ENCODE results near the gene C2orf72.
"Not testable (repeated sequence)": the region's sequence is repeated elsewhere in the genome, so short reads cannot be mapped to it uniquely, and the experiment has no call there.

C2orf72 gene

DNA sequence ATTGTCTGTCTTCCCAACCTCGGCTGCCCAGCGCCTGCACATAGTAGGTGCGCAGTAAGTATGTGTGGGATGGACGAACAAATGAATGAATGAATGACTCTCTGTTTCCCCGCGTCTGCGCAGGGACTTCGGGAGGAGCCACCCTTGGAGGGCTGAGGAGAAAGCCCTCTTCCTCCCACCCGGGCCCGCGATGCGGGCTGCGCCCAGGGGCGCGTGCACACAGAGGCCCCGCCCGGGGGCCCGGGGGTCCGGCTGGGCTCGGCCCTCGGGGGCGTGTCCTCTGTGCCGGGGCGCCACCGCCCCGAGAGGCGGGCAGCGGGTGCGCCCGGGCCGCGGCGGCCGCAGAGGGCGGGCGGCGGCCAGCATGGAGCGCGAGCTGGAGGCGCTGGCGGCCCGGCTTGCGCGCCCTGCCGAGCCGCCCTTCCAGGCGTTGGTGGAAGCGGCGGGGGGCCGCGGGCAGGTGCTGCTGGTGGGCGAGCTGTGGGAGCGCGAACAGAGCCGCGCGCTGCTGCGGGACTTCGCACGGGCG lies at the start of gene C2orf72:
TSS of gene C2orf72 (plus strand) at position 322 of the 529 bp plus-strand sequence. CDS start at position 365, 43 bp downstream.
- no peak for DNase-seq

GRCh38 chr2:230989731-230990130 lies 47.6 kb upstream of the C2orf72 start:
- DNase-seq, result no peak

DNA sequence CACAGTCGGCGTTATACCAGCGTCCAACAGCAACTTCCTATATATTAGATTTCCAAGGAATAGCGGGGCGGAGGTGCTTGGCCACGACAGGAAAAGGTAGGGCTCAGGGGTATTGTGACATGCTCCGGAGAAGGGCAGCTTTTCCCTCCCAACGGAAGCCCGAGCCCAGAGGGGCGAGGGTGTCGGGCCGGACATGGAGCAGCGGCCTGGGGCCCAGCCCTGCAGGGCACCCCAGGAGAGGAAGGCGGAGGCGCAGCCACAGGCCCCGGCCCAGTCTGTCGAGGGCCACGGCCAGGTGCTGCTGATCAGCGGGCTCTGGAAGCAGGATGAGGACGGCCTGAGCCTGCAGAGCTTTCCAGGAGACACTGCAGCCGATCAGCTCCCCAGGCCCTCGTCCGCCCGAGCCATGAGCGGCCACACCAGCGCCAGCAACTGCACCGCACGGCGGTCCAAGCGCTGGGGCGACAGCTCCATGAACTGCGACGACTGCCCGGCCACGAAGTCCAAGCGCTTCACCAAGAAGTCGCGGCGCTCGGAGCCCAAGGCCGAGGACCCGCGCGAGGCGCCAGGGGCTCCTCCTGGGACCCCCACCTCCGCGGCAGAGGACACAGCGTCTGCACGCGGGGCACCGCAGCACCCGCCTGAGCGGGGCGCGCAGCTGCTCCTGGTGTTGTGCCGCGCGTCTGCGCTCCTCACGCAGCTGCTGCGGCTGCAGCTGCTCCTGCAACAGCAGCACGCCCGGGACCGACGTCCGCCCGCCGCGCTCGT lies 47.0 kb upstream of the C2orf72 start:
- DNase-seq, result no peak

DNA sequence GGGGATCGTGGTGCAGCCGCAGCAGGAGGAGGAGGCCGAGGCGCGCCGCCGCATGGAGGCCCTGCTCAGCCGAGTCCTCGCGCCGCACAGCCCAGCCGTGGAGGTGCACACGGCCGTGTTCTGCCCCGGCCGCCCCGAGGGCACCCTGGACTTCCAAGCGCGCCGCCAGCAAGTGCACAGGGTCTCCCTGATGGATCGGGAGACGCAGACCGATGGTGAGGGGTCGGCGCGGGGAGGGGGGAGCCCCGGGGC lies 46.5 kb upstream of the C2orf72 start:
- no peak for DNase-seq

- DNase-seq, result no peak
Observed at GRCh38 chr2:230991598-230991997, 45.7 kb upstream of the C2orf72 start.

DNA sequence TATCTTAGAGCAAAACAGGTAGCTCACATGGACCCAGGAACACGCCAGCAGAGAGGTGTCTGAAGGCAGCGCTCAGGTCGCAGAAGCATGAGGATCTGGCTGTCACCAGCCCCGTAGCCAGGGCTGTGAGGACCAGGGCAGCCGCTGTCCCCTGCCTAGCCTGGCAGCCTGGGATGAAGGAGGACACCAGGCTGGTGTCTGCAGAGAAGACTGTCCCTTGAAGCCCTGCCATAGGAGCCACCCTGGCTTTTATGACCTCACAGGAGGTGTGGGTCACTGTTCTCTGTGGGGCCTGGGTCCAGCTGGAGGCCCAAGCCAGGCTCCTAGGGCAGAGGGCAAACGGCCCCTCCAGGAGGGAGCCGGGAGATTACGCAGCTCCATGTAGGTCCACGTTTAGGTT lies 41.5 kb upstream of the C2orf72 start, which contains the start of gene SPATA3:
TSS of gene SPATA3 (plus strand) at position 301 of the 400 bp plus-strand sequence. CDS start 113 bp downstream, outside the sequence.
- DNase-seq, result no peak

- DNase-seq, result no peak
Observed at GRCh38 chr2:230996661-230997060, 40.7 kb upstream of the C2orf72 start.

- no peak for DNase-seq
Observed at GRCh38 chr2:230998882-230999281, 38.4 kb upstream of the C2orf72 start.

DNA sequence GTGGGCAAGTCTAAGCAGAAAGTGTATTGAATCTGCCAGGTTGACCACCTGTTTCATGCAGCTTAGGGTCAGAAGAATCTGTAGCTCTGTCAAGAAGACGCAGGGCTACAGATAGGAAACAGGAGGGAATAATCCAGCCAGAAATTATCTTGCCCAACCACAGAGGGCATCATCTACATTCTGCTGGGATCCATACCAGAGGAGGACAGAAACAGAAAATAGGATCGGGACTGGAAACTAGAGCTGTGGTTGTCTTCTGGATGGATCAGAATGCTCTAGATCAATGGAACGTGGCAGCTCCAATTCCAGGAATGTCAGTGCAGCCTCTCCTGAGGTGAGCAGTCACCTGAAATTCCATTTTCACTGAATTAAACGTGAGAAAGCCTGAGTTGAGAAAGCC lies 37.8 kb upstream of the C2orf72 start:
- no peak for DNase-seq

GRCh38 chr2:231000211-231000904 lies 37.0 kb upstream of the C2orf72 start:
- no peak for DNase-seq

DNA sequence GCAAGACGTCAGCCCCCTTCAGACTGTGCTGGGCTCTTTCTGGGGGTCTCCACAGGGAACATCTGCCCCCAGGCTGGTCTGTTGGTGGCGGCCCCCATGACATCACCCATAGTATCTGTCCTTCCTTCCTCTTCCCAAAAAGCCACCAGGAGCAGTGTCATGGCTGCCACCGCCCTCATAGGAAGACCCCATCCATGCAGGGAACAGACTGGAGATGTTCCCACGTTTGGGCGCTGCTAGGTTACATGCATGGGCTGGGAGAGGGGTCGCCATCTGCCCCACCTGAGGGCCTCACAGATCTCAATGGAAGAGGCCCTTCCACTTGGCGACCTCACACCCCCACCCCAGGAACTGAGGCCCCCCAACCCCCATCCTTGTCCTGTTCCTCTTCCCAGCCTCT lies 36.3 kb upstream of the C2orf72 start:
- DNase-seq, result no peak

GRCh38 chr2:231001921-231002320 lies 35.4 kb upstream of the C2orf72 start:
- DNase-seq, result no peak

DNA sequence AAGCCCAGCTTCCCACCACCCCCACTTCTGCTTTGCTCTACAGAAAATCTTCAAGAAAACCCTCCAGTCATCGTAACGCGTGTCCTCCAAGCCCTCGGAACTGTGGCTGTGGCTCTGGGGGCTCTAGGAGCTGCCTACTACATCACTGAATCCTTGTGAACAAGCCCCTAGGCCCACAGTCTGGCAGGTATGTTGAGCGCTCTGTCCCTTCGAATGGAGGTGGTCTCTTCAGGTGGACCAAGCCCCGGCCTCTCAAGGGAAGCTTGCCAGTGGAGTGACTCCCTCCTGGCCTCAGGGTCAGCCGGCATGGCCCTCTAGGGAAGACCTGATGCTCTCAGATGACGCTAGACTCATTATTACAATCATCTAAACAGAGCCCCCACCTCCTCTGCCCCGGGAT lies 34.7 kb upstream of the C2orf72 start:
- no peak for DNase-seq

GRCh38 chr2:231003186-231003585 lies 34.1 kb upstream of the C2orf72 start:
- DNase-seq, result no peak

GRCh38 chr2:231004930-231005329 lies 32.4 kb upstream of the C2orf72 start:
- not testable (repeated sequence) for DNase-seq

- no peak for DNase-seq
Observed at GRCh38 chr2:231007286-231008098, 29.8 kb upstream of the C2orf72 start.

DNA sequence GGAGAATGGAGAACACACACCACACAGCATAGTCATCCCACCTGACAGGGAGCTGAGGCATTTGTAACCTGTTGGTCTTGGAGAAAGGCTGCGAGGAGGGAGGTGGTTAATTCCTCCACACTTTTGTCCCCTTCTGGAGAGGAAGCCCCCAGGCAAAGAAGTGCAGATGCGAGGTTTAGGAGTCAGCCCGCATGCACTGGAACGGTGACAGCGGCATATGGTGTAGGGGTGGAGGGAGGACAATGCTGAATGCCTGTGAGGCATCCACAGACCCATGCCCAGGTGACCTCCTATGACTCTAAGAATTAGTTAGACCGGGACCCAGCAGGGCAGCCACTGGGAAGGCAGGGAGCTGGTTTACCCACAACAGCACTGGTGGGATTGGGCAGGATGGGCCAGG lies 29.2 kb upstream of the C2orf72 start:
- DNase-seq, result no peak

DNA sequence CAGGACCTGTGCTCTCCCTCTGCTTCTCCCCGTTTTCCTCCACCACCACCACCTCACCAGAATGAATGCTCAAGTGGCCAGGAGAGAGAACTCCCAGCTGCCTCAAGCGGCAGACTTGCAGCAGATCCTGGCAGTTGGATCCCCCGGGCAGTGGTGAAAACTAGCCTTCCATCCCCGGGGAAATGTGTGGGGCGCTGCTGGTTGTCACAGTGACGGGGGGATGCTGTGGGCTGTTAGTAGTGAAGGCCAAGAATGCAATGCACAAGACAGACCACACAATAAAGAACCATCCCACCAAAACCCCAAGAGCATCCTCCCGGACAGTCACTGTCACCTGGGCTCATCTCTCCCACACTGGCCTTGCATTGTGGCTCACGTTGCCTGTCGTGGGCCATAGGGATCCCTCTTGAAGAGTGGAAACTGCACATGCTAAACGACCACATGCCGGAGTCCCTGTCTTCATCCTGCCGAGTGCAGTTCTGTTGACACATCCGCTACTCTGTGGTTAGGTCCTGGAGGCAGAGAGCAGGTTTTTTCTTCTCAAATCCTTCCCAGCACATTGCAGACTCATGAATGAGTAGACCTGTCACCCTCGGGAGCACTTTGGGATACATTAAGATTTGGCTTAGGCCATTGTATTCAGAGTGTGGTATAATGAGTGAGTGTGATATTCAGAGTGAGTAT lies 27.9 kb upstream of the C2orf72 start:
- DNase-seq, result no peak

DNA sequence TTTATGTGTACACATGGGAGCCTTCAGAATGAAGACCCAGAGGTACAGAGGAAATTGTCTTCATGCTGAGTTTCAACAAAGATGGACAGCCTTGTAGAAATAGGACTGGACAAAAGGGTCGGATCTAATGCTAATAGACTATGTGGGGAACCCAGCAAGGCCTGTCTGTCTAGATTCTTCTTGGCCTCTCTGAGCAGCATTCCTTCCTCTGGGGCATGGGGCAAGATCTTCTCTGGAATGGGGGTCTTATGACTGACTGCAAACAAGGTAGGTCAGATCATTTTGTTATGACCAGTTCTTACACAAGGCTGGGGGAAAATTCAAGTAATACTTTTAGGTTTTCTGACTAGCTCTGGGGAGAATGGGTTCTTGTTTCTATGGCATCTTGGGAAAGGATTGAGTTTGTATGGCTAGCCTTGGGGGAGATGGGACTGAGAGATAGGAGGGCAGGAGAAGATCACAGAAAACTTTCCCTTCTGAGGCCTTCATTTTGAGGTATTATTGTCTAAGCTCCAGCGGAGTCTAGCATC lies 27.1 kb upstream of the C2orf72 start:
- no peak for DNase-seq

- no peak for DNase-seq
Observed at GRCh38 chr2:231011526-231011925, 25.8 kb upstream of the C2orf72 start.

- DNase-seq, result no peak
Observed at GRCh38 chr2:231012463-231012862, 24.9 kb upstream of the C2orf72 start.

DNA sequence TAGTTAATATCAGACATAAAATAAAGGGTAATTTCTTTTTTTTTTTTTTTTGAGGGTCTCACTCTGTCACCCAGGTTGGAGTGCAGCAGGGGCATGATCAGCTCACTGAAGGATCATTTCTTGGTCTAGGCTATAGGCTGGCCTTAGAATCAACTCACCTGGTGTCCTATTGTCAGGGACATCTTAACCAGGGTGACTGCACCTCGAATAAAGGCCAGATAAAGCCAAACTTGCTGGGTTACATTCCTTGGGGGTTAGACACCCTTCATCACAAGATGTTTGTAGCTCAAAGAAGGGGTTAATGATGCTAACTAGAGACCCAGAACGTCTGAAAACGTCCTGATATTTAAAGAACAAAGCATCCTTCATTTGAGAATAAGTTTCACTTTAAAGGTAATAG lies 23.5 kb upstream of the C2orf72 start:
- DNase-seq, result no peak

- DNase-seq, result no peak
Observed at GRCh38 chr2:231015478-231015877, 21.8 kb upstream of the C2orf72 start.

Data from CD4-positive, alpha-beta T cell treated with Interleukin-1 beta for 1 hour (primary cell).